Measurements from ENCODE around the gene CTBP2.

The CTBP2 gene

DNA sequence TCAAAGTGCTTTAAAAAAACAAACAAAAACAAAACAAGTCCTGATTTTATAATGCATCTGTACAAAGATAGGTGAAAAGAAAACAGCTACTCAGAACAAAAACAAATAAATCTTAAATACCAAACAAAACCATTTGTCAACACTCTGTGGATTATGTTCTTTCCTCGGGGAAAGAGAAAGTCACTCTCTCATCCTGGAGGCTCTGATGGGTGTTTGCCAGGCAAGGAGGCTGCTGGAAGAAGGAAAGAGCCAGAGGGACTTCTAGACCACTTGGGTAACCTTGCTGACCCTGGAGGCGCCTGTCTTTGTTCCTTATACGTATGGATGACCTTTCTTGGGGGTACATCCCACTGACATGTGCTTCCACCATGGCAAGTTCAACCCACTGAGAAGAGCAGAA is 125.7 kb downstream of the CTBP2 start:
- no peak for DNase-seq

DNA sequence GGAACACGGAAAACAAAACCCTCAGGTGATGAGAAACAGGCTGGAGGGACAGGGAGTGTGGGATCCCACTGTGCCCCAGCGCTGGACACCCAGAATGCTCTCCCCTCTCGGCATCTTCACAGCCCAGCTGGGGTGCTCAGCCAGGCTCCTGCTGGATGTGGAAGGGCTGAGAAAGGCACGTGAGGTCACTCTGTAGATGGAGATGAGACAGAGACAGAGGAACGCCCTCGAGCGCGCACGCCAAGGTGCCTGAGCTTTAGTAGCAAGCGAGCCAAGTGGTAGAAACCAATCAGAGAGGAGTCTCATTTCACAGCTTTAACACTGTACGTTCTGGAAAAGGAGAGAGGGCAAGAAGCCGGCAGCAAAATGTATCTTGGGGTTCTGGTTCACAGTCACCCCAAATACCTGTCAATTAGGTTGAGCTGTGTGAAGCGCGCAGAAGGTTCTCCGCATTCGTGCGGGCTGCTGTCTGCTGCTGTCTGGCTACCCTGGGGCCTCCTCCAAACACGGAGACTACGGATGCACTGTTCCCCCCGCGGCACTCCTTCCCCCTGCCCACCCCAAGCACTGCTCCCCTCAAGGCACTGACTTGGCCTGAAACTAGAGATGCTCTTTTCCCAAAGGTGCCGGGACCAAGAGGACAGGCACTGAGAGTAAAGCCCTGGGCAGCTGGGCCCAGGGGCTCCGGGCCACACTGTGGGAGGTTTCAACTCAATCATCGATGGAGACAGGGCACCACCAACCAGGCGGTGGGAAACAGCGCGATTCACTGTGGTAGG is 127.0 kb downstream of the CTBP2 start:
- no peak for DNase-seq

DNA sequence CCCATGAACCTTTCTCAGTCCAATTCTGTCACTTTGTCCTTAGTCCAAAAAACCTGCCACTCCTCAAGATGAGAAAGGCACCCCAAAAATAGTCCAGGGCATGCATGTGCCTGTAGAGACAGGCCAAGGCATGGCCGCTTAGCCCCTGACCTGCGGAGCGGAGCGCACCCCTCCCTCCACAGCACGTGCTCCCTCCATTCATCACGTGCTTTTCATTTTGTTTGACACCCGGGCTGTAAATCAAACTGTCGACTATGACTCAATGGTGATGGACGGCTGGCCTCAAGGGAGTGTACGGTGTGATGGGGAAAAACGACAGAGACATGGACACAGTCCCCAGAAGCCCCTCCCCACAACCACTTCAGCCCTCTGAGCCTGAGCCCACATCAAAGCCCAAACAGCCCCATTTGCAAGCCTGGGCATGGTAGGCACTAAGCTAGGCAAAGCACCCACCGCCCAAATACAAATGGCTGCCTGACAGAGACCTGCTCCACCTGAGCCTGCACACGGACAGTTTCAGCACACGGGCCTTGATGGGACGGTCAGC is 127.8 kb downstream of the CTBP2 start:
- no peak for DNase-seq

DNA sequence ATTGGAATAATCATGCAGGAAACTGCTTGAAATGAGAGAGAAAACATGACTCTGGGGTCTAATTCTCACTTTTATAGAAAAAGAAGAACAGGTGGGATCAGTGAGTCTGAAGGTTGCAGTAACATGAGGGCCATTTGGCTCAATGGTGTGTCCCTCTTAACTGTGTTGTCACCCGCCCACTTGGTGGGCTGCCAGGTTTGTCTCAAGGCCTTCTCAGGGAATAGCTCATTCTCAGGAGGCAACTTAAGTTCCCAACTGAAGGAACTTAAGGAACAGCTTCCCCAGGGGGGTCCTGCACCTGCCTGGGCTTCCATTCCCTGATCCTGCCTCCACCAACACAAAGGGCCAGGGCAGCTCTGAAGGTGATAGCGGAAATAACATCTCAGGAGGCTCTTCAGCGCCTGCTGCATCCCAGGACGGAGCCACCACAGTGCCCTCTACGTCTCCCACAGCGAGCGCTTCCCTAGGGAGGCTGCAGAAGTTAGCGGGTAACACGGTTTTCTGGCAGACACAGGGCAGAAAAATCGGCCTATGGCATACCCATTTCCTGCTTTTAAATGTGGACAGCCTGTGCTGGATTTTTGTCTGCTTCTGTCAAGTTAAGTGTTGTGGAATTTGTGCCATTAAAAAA is 129.7 kb downstream of the CTBP2 start:
- no peak for DNase-seq

DNA sequence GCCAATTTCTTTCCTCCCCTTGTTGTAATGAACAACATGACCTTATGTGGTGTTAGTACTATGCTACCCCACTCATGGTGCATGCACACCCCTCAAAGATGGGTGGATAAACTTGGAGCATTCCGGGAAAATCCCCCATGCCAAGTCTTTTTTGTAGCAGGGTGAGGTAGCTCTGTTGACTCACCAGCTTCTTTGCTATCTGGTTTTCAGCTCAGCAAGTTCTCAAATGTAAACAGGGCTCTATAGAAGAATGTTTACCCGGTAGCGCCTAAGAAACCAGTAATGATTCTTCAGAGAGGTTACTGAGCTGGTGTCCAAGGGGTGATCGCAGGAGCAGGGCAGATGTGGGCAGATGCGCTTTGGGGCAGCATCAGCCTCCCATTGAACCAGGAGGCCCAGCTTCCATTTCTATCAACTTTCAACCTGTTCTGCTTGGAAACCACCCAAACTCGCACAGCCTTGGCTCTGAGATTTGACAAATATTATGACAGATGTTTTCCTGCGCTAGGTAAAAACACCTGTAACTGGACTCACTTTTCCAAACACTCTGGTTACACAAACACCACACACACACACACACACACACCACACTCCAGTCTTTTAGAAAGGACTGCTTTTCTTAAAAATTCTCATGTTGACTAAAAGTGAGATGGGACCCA is 130.7 kb downstream of the CTBP2 start:
- no peak for DNase-seq

DNA sequence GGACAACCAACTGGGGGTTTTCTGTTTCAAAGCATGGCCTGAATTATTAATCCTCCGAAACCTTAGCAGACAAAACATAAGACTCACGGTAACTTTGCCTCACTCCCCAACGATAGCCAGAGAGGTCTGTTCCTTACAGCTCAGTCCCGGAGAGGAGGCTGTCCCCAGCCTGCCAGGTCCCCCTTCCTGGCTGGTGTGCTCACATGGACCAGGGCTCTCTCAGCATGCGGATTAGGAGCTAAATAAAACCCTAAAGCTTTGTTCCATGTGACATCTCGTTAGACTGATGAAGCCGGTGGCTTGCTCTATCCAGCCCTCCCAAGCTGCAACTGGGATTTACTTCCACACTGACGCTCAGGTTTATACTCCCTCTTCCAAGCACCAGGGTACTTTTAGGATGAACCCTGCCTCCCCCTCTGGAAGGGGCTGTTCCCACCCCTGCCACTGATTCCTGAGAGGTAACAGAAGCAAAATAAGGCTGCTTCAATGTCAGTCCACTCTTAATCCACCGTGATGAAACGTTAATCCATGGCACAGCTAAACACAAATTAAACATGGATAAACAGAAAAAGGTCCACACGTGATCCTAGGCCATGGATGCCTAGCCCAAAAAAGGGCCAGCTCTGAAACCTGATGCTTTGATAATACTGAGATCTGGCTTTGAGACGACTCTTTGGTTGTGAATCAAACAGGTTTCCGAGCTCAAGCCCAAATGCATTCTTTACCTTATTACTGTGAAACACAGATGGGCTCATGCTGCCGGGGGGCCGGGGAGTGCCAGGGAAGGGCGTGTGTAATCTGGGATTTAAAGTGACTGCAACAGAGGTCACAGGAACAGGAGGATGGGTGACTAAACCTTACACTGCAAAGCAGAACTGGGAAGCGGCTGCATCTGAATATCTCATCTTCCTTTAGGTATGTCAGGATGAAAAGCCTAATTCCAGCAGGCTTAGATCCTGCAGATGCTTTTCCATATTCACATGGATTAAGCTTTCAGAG is 132.2 kb downstream of the CTBP2 start:
- DNase-seq = peak; percentile 67

DNA sequence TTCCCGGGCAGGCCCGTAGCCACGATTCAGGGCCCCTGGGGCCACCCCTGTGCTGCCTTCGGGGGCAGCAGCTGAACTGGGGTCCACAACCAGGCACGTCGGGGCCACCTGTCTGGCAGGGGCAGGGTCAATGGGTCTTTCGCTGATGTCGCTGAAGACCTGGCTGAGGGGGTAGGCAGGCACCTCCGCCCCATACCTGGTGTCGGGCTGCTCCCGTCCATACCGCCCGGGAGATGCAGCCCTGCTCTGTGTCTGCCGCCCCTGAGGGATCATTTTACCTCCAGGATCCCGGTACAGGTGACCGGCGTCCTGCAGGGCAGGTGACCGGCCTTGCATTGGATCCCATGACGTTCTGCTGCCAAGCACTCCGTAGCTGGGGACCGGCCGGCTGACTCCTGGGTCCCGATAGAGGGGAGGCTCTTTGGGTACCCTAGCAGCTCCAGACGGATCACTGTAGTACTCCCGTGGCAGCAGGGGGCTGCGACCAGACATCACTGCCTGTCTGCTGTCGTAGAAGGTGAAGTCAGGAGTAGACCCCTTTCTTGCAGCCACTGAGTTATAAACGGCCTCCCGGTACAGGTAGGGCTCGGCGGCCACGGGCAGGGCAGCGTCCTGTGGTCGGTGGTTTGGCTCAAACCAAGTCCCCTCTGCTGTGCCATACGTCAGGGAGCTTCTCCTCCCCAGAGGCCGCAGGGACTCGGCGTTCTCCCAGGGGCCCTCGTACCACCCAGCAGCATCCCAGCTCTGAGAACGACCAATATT is 133.2 kb downstream of the CTBP2 start:
- no peak for DNase-seq

DNA sequence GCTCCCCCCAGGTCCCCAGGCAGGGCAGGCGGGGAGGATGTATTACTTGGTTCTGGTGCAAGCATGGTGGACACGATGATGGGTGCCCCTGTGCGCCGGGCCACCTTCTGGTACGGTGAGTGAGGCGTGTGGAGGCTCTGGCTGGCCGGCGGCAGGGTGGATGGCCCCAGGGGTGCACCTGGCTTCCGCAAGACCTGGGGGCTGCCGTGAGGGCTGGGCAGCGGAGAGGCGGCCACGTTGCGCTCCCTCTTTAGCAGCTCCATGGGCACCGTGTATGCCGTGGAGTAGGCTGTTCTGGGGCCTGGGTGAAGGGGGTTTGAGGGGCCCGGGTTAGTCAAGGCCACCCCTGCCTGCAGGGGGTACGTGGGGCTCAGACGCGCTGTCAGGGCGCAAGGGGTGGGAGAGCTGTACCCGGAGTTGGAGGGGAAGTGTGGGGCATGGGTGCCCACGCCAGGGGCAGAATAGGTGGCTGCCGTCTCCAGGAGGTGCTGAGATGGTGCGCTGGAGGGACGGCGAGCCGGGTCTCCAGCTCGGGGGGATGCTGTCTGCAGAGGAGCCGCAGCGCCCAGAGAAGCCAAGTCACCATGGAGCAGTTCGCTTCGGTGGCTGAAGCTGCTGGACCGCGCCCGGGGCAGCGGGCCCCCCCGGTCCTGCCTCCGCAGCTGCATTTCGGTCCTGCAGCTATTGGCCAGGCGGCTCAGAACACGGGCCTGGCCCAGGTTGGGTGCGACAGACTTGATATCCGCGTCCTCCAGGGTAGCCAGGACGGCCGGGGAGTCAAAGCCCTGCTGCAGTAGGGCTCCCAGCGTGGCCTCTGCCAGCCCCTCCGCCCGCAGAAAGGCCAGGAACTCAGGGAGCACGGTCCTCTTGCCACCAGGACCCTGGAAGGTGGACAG is 134.1 kb downstream of the CTBP2 start:
- DNase-seq = no peak

DNA sequence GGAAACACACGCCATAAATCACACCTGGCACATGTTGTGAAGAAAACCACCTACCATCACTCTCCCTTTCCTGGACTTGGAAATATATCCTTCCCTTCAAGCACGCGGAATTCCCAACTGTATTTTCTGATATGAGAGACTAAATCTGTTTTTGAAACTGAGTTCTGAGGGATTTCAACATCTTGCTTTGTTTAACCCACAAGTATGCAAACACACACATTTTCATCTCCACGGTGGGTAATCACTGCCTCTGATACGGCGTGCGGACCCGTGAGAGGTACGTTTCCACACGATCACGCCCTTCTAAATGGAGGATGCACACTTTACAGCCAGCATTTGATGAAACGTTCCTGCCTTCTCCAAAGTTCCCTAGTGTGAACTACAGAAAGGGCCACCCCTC is 135.0 kb downstream of the CTBP2 start:
- peak; percentile 41 for DNase-seq

DNA sequence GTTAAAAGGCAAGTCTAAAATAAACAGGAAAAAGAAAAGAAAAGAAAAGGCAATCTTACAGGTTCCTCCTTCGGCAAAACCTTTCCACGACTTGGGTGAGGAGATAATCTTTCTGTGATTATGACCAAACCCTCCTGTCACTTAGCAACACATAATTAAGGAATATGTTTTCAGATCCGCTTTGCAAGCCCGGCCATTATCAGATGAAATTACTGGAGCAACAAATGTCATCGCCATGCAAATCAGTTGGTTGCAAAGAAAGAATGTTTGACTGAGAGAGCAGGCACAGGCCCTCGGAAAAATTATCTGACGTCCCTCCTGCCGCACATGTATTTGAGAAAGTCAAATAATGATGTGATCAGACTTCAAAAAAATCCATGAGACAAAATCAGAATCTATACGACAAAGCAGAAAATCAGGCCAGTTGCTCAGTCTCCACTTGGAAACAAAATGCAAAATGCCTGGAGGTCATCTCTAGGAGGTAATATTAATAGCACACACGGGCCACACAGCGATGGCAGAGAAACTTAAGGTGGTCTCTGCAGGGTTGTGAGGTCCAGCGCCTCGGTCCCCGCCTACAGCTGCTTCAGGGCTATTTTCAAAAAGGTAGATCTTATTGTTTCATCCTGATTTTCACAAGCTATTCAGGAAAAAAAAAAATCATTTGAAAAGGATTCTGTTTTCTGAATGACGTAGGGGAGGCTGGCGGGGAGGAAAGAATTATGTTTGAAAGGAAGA is 135.7 kb downstream of the CTBP2 start:
- no peak for DNase-seq

DNA sequence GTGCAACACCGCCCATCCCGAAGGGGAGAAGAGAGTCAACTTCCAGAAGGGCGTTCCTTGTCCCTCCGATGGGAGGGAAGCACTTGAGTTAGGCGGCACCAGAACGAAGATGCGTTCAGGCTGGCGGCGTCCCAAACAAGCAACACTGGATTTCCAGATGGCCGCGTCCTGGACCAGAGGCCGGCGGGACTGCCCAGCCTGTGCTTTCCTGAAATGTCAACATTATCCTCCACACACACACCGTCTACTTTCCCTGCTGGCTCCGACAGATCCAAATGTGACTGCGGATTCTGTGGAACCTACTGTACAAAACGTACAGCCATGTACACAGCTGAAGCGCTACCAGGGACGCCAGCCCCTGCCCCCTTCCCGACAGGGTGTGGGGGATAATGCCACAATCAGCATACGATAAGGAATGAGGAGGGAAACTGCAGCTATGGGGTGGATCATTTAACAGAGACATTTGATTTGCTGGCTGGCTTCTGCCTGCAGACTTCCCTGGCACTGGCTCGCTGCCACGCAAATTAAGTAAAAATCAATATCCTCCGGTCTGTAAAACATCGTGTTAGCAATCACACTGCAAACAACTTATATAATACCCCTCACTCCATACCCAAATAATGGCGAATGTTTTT is 136.4 kb downstream of the CTBP2 start:
- DNase-seq = peak; percentile 67

DNA sequence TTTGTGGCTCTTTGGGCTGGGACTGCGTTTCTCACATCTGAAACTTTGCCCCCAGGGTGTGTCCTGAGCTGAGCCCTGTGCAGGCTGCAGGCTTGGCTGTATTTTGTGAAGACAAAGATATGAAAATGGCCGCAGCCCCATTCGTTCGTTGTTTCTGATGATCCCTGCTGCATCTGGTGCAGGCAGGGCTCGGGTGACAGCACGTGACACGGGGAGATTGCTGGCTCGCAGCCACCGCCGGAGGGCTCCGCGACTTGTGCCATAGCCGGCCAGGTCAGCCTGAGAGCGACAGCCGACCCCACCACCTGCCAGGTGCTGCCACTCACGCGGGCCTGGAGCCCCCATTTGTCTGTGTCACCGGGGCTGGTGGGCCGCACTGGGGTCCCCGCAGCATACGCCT is 137.1 kb downstream of the CTBP2 start:
- DNase-seq = peak; percentile 68

DNA sequence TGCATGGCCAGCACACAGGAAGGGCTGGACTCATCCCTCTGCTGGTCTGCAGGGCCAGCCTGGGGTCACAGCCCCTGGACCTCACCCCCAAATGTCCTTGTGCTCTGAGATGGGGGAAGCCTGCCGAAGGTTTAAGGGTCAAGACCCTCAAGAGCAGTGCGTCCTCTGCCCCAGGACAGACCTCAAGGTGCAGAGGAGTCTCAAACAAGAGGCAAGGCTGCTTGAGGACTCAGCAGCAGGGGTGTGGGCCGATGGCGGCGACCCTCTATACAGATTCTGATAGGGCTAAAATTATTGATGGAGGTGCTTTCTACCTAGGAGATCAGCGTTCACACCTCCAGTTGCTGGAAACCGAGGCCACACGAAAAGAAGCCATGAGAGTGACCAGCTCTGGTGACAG is 137.7 kb downstream of the CTBP2 start:
- DNase-seq = no peak

DNA sequence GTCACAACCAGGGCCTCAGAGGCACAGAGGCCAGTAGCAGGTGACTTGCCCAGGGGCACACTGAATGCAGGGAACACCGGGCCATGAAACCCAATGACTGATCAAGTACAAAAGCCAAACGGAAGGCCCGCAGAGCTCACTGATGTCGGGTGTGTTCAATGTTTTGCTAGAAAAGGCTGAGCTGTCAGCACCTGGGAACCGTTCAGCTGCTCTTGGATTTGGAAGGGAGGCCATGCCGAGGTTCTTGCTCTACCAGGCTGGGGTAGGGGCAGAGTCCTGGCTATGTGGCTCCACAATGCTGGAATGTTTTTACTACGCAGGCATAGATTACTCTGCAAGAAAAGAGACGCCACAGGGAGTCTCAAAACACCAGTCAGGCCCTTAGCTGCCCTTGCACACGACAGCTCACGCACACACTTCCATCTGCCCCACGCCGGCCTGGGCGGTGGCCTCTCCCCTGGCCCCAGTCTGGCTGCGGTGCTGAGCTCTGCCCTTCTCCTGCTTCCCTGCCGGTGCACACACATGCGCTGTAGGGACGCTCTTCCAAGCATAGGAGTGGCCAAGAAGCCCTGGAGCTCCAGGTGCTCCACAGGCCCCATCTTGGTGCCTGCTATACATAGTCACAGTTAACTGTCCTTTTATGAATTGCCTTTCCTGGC is 138.5 kb downstream of the CTBP2 start:
- peak; percentile 48 for DNase-seq

DNA sequence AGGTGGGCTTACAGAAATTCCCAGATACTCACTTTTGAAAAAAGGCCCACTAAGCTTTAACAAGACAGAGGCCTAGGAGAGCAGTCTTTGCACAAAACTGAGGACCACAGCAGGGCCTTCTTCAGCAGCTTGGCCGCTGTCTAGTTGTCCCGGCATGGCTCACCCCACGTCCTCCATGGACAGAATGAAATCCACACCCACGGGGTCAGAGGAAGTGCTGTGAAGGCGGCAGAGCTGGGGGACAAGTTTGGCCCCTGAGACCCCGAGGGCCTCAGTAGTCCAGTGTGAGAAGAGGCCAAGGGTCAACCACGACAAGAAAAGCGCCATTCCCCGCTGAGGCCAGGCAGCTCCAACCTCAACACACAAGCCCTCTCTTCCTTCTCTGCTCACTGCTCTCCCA is 139.5 kb downstream of the CTBP2 start:
- no peak for DNase-seq

DNA sequence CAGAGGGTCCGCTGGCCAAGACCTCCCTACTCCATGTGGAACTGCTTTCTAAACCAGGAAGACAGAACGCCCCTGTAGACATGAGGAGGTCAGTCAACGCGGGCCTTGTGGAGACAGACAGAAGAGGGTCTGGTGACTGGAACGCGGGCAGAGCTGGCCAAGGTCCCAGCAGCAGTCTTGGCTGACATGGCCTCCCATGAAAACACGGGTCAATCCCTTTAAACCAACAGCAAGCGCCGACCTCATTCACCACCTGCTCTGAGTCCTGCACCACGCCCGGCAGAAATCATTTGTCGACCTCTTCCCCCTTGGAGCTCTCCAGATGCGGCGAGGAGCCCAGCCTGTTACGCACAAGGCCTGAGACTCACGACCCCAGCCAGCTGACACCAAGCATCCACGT is 140.0 kb downstream of the CTBP2 start:
- DNase-seq = no peak

DNA sequence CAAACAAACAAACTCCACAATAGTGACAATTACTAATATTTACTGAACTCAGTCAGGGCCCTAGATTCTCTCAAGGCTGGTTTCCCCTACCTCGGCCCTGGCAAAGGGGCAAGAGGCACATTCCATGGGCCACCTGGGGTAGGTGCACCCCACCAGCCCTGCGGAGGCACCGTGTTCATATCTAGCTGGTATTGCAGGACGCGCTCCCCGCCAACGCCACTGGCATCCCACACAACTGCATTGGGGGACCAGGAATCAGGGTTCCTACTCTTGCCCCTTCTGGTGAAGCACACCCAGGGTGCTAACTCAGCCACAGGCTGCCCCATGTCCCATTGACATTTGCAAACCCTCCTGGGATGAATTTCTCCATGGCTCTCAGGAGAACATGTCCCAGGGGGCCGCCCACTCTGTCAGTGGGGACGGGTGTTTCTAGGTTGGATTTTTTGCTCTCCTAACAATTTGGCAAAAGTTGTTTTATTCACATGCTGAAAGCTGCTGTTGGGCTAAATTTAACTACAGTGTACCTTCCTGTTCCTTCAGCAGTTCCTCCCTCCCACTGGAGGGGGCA is 141.7 kb downstream of the CTBP2 start:
- DNase-seq = no peak

DNA sequence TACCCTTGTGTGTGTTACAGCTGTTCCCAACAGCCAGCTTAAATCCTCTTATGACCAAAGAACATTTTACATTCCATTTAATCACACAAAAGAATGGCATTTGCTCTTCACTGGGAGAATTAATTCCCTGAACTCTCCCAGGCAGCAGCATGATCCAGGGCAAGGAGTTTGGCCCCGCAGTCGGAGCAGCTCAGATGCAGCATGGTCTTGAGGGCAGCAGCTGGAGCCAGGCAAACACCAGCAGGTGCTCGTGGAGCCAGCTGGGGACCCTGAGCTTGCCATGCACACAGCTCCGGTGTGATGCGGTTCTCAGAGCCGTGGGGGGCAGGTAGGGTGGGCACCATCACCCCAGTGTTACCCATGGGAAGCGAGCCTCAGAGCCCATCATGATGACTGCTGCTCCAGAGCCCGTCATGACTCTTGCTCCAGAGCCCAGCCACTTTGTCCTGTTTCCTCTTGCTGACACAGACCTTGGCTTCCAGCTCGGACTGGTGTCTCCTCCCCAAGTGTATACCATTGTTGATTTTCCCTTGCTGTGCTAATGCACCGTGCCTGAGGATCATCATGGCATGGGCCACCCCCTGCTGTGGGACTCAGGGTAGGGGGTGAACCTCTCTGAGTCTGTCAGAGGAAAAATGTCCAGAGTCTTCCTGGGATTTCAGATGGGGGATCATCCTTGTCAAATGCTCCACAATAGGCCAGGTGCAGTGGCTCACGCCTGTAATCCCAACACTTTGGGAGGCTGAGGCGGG is 142.6 kb downstream of the CTBP2 start:
- DNase-seq = peak; percentile 54

All from eye (tissue), 1 donor.